ENCODE results near the gene DENND6B. TPM values are rescaled to one million over a fixed set of nuclear protein-coding genes. Genes with fewer than 3 reads are reported as not detected.

DENND6B gene
- total RNA-seq, 1 experiment from 2014 or later = 11.0 TPM

DNA sequence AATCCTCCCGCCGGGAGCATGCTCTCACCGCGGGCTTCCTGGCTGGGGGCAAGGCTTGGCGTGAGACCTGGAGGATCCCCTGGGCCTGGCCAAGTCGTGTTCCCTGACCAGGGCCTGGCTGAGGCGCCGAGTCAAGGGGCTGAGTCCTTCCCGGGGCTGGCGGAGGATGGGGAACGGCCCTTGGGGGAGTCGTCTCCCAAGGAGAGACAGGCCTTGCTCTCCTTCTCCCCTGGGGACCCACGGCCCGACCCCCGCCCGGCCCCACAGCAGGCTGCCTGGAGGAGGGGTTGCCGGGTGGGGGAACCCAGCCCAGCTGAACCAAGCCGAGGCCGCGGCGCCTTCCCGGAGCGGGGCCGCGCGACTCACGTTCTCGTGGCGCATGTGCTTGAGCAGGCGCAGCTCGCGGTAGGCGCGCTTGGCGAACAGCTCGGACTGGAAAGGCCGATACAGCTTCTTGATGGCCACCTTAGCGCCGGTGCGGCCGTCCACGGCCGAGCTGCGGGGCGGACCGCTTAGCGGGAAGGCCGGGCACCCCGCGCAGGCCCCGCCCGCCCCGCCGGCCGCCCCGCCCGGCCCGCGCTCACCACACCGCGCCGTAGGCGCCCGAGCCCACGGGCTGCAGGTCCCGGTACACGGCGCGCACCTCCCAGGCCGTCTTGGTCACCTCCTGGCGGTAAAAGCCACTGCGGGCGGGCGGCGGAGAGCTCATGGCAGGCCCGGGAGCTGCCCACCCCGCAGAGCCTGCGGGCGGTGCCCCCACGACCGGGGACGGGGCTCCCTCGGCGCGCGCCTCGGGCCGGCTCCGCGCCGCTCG is 65.8 kb downstream of the DENND6B start:
- H2AFZ ChIP-seq (ENCODE audit: low read depth, low read length, poor library complexity, severe bottlenecking) = no peak overlapping the region
- ChIA-PET POLR2A (interaction anchor here (1.0 kb wide), 1 partner anchor 9 kb away, joined by 3 read pairs; no protein-coding TSS in a partner anchor), CTCF (interaction anchor here (1.0 to 1.3 kb wide), 2 partner anchors 9 to 12 kb away, joined by 3 to 7 read pairs; no protein-coding TSS in a partner anchor), RAD21 (ENCODE audit: low non-redundant PET in 1 of 2, low total read pairs in 2 of 2, uncharacterized antibody in 2 of 2, unreplicated experiment in 2 of 2) (interaction anchor here in 1 of 2 experiments (1.2 kb wide), 1 partner anchor 10 kb away, joined by 3 read pairs; the partner anchor contains the start of gene HDAC10)
- intact Hi-C loops (cut with micrococcal nuclease) = no loop called here
- ATAC-seq (peak; percentile 58), DNase-seq (ENCODE audit: low read depth, low spot score) (no peak)
- H3K79me2 ChIP-seq (ENCODE audit: insufficient read depth, low read length) = peaks cover 28% of the 10 kb centered on the region
- H3K36me3 ChIP-seq (ENCODE audit: control insufficient read depth in 1 of 2, insufficient read depth in 2 of 2, low read length in 2 of 2) = peaks cover 0 to 11% of the 10 kb centered on the region in 2 experiments; a peak in 2 of 4 replicates
- H4K20me1 ChIP-seq (ENCODE audit: insufficient read depth) = no peaks in the 10 kb centered on the region
- no peaks in the 10 kb centered on the region for H3K9me3 ChIP-seq (ENCODE audit: control insufficient read depth in 1 of 2, insufficient read depth in 1 of 2, low read depth in 1 of 2, low read length in 2 of 2)
- H3K9ac ChIP-seq (ENCODE audit: low read length) = peak overlapping the region; percentile 94
- peak overlapping the region; percentile 79 to 90 for H3K4me3 ChIP-seq (replicated peaks in 1 of 2; ENCODE audit: low read depth in 1 of 2, low read length in 2 of 2)
- no peaks in the 10 kb centered on the region for H3K27me3 ChIP-seq (ENCODE audit: insufficient read depth, low read length)
- H3K27ac ChIP-seq (ENCODE audit: low read depth, low read length) = peak overlapping the region; percentile 83
- peak overlapping the region; percentile 95 for H3K4me2 ChIP-seq (ENCODE audit: low read length)
- H3K4me1 ChIP-seq (ENCODE audit: control insufficient read depth in 1 of 2, insufficient read depth in 2 of 2, low read length in 2 of 2) = peaks cover 19 to 32% of the 10 kb centered on the region in 2 experiments
- no TSS peak for BruUV-seq (replicated peaks)
- no peaks in the 10 kb centered on the region for H3K9me2 ChIP-seq (ENCODE audit: insufficient read depth)
- TF ChIP-seq CBX3 (IDR thresholded peaks at IDR 0.05; ENCODE audit: low read depth) (no peak), POLR2AphosphoS5 (IDR thresholded peaks at IDR 0.05; ENCODE audit: low read depth, low read length) (peak; percentile 3), TCF7L2 (IDR thresholded peaks at IDR 0.05; ENCODE audit: borderline replicate concordance, extremely low read depth, insufficient read depth, insufficient read length) (no peak), RAD21 (IDR thresholded peaks at IDR 0.05; ENCODE audit: low read depth) (no peak), SIN3A (IDR thresholded peaks at IDR 0.05; ENCODE audit: low read depth) (no peak), ZFX (IDR thresholded peaks at IDR 0.05) (peak; percentile 90), ZNF274 (IDR thresholded peaks at IDR 0.05; ENCODE audit: low read depth, low read length) (no peak), SP1 (IDR thresholded peaks at IDR 0.05; ENCODE audit: low read depth) (no peak), FOSL1 (IDR thresholded peaks at IDR 0.05; ENCODE audit: low read depth) (no peak), CEBPB (IDR thresholded peaks at IDR 0.05; ENCODE audit: low read depth) (no peak), SRF (IDR thresholded peaks at IDR 0.05; ENCODE audit: low read depth) (no peak), JUND (IDR thresholded peaks at IDR 0.05) (no peak), ELF1 (IDR thresholded peaks at IDR 0.05; ENCODE audit: borderline replicate concordance, low read depth) (no peak), POLR2A (IDR thresholded peaks at IDR 0.05; ENCODE audit: borderline replicate concordance, extremely low read depth, insufficient read depth, insufficient read length) (no peak)
- TF ChIP-seq, protein P1, sequence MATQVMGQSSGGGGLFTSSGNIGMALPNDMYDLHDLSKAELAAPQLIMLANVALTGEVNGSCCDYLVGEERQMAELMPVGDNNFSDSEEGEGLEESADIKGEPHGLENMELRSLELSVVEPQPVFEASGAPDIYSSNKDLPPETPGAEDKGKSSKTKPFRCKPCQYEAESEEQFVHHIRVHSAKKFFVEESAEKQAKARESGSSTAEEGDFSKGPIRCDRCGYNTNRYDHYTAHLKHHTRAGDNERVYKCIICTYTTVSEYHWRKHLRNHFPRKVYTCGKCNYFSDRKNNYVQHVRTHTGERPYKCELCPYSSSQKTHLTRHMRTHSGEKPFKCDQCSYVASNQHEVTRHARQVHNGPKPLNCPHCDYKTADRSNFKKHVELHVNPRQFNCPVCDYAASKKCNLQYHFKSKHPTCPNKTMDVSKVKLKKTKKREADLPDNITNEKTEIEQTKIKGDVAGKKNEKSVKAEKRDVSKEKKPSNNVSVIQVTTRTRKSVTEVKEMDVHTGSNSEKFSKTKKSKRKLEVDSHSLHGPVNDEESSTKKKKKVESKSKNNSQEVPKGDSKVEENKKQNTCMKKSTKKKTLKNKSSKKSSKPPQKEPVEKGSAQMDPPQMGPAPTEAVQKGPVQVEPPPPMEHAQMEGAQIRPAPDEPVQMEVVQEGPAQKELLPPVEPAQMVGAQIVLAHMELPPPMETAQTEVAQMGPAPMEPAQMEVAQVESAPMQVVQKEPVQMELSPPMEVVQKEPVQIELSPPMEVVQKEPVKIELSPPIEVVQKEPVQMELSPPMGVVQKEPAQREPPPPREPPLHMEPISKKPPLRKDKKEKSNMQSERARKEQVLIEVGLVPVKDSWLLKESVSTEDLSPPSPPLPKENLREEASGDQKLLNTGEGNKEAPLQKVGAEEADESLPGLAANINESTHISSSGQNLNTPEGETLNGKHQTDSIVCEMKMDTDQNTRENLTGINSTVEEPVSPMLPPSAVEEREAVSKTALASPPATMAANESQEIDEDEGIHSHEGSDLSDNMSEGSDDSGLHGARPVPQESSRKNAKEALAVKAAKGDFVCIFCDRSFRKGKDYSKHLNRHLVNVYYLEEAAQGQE (IDR thresholded peaks at IDR 0.05; ENCODE audit: low read depth) = no peak
- TF ChIP-seq, protein P2, sequence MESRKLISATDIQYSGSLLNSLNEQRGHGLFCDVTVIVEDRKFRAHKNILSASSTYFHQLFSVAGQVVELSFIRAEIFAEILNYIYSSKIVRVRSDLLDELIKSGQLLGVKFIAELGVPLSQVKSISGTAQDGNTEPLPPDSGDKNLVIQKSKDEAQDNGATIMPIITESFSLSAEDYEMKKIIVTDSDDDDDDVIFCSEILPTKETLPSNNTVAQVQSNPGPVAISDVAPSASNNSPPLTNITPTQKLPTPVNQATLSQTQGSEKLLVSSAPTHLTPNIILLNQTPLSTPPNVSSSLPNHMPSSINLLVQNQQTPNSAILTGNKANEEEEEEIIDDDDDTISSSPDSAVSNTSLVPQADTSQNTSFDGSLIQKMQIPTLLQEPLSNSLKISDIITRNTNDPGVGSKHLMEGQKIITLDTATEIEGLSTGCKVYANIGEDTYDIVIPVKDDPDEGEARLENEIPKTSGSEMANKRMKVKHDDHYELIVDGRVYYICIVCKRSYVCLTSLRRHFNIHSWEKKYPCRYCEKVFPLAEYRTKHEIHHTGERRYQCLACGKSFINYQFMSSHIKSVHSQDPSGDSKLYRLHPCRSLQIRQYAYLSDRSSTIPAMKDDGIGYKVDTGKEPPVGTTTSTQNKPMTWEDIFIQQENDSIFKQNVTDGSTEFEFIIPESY (IDR thresholded peaks at IDR 0.05; ENCODE audit: extremely low read depth, insufficient replicate concordance, low read length) = no peak
- TF ChIP-seq, protein P3, sequence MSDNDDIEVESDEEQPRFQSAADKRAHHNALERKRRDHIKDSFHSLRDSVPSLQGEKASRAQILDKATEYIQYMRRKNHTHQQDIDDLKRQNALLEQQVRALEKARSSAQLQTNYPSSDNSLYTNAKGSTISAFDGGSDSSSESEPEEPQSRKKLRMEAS (IDR thresholded peaks at IDR 0.05) = peak; percentile 71; the same call in 1 of the 2 replicates
- TF ChIP-seq, protein P4, sequence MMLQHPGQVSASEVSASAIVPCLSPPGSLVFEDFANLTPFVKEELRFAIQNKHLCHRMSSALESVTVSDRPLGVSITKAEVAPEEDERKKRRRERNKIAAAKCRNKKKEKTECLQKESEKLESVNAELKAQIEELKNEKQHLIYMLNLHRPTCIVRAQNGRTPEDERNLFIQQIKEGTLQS (IDR thresholded peaks at IDR 0.05) = no peak
- TF ChIP-seq, protein P5, sequence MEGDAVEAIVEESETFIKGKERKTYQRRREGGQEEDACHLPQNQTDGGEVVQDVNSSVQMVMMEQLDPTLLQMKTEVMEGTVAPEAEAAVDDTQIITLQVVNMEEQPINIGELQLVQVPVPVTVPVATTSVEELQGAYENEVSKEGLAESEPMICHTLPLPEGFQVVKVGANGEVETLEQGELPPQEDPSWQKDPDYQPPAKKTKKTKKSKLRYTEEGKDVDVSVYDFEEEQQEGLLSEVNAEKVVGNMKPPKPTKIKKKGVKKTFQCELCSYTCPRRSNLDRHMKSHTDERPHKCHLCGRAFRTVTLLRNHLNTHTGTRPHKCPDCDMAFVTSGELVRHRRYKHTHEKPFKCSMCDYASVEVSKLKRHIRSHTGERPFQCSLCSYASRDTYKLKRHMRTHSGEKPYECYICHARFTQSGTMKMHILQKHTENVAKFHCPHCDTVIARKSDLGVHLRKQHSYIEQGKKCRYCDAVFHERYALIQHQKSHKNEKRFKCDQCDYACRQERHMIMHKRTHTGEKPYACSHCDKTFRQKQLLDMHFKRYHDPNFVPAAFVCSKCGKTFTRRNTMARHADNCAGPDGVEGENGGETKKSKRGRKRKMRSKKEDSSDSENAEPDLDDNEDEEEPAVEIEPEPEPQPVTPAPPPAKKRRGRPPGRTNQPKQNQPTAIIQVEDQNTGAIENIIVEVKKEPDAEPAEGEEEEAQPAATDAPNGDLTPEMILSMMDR (IDR thresholded peaks at IDR 0.05 in 2 of 3, conservative IDR thresholded peaks at IDR 0.05 in 1 of 3; ENCODE audit: borderline replicate concordance in 1 of 3, insufficient read depth in 1 of 3, low read depth in 2 of 3, low read length in 2 of 3) = no peak
